ENCODE measurements around the gene RETN.

RETN gene

GRCh38 chr19:7685546-7686445 is 16.9 kb downstream of the RETN start:
- FAIRE-seq, result no peak

GRCh38 chr19:7687177-7687576 is 18.3 kb downstream of the RETN start:
- FAIRE-seq, result no peak

GRCh38 chr19:7689165-7689564 is 20.3 kb downstream of the RETN start:
- FAIRE-seq, result no peak

GRCh38 chr19:7690779-7691258 is 22.0 kb downstream of the RETN start:
- no peak for FAIRE-seq

- no peak for FAIRE-seq
Observed at GRCh38 chr19:7691497-7691896, 22.6 kb downstream of the RETN start.

GRCh38 chr19:7692417-7693088 is 23.7 kb downstream of the RETN start:
- no peak for FAIRE-seq

- FAIRE-seq, result no peak
Observed at GRCh38 chr19:7694499-7694898, 25.6 kb downstream of the RETN start.

GRCh38 chr19:7697721-7698287 is 29.0 kb downstream of the RETN start:
- no peak for FAIRE-seq

GRCh38 chr19:7698583-7698982 is 29.7 kb downstream of the RETN start:
- no peak for FAIRE-seq

GRCh38 chr19:7699003-7699402 is 30.2 kb downstream of the RETN start:
- no peak for FAIRE-seq

- FAIRE-seq, result no peak
Observed at GRCh38 chr19:7699417-7700401, 30.9 kb downstream of the RETN start.

- FAIRE-seq, result no peak
Observed at GRCh38 chr19:7701049-7701653, 32.3 kb downstream of the RETN start.

GRCh38 chr19:7701654-7702457 is 33.0 kb downstream of the RETN start, which contains the start of gene FCER2:
FCER2 (minus strand) TSS chr19:7702131; CDS start chr19:7699760, 2,371 bp downstream.
- FAIRE-seq, result no peak

- FAIRE-seq, result no peak
Observed at GRCh38 chr19:7703332-7703731, 34.5 kb downstream of the RETN start.

GRCh38 chr19:7704280-7705060 is 35.6 kb downstream of the RETN start:
- no peak for FAIRE-seq

GRCh38 chr19:7705387-7706187 is 36.7 kb downstream of the RETN start:
- FAIRE-seq, result no peak

- FAIRE-seq, result no peak
Observed at GRCh38 chr19:7706188-7706954, 37.5 kb downstream of the RETN start.

- FAIRE-seq, result no peak
Observed at GRCh38 chr19:7706955-7707456, 38.2 kb downstream of the RETN start.
